Measurements from ENCODE around the gene SF1. TPM values are rescaled to one million over a fixed set of nuclear protein-coding genes. Genes with fewer than 3 reads are reported as not detected.

The SF1 gene, protein sequence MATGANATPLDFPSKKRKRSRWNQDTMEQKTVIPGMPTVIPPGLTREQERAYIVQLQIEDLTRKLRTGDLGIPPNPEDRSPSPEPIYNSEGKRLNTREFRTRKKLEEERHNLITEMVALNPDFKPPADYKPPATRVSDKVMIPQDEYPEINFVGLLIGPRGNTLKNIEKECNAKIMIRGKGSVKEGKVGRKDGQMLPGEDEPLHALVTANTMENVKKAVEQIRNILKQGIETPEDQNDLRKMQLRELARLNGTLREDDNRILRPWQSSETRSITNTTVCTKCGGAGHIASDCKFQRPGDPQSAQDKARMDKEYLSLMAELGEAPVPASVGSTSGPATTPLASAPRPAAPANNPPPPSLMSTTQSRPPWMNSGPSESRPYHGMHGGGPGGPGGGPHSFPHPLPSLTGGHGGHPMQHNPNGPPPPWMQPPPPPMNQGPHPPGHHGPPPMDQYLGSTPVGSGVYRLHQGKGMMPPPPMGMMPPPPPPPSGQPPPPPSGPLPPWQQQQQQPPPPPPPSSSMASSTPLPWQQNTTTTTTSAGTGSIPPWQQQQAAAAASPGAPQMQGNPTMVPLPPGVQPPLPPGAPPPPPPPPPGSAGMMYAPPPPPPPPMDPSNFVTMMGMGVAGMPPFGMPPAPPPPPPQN
- 72.2 and 125 TPM in 2 replicates for total RNA-seq

GRCh38 chr11:64778473-64779298 lies at the start of gene SF1:
Gene SF1, minus strand, starts transcription at chr11:64778542. Its CDS starts 150 bp downstream, at chr11:64778392.

GRCh38 chr11:64810271-64810890 lies 32.0 kb upstream of the SF1 start, which contains the start of gene MEN1:
Gene MEN1, minus strand, starts transcription at chr11:64810551. Its CDS starts 442 bp downstream, at chr11:64810109.

DNA sequence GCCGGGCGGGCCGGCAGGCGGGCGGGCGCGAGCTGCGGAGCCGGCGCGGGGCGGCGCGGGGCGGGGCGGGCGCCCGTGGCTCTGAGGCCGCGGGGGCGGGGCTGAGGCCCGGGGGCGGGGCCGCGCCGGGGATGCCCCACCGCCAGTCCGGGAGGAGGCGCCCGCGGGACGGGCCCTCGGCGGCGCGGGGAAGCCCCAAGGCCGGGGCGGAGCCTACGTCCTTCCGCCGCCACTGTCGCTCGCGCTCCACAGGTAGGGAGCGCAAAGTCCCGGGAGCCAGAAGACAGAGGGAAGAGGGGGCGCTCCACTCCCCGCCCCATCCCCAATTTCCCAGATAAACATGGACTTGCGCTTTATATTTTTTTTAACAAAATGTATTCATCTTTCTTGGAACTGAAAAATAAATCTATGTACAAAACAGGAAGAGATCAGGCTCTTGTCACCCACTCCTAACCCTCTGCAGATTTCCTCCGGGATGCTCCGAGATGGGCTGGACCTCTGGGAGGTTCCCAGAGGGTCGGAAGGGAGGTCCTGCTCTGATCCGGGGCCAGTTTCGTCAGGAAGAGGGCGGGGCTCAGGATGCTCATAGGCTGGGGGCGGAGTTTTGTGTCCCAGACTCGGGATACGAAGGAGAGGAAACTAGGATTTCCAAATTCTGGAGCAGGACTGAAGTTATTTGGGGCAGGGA lies 25.0 kb upstream of the SF1 start, which contains the start of gene MAP4K2:
Gene MAP4K2, minus strand, starts transcription at position 57 of the 688 bp plus-strand sequence. CDS start 65 bp downstream, outside the sequence.

DNA sequence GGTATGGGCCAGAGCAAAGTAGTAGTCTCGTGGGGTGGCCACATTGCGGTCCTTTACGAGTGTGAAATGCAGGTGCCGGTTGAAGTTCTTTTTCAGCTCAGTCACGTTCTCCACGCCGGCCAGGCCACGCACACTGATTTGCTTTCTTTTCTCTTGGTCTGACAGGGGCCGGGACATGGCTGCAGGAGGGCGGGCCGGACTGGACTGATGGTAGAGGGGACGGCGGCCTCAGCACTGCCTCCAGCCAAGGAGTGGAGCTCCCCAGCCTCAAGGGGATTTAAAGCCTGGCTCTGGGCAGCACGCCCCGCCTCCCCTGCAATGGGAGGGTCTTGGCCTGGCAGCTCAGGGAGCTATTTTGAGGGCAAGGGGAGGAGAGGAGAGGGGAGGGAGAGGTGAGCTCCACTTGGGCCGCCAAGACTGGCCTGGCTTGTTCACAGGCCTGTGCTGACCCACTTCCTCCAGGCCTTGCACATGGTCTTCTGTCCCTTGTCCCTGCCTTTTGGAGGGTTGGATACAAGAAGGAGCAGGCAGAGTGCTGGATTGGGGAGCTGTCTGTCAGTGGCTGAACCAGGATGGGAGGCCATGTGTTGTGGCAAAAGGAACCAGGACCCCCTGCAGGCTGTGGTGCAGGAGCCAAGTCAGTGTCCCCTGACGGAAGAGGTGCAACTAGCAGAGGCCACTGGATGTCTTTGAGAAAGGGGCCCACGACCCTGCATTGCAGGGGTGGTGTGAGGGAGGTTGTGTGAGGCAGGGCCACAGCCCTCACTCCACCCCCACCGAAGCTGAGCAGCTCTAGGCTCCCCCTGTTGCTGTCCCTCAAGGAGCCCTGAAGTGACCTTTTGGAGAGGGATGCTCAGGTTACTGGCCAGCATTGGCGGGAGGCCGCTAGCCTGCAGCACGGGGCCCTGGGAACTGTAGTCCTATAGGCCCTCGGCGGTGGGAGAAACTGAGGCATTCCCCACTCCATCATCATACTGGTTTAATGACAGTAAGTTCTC lies 18.3 kb downstream of the SF1 start, which contains the start of gene PYGM:
Gene PYGM, minus strand, starts transcription at position 253 of the 998 bp plus-strand sequence. Its CDS starts 76 bp downstream, at position 177.

GRCh38 chr11:64743591-64744543 lies 34.5 kb downstream of the SF1 start, which contains the start of gene RASGRP2:
Gene RASGRP2, minus strand, starts transcription at chr11:64744142. Its CDS starts 1,276 bp downstream, at chr11:64742866.

GRCh38 chr11:64723117-64723906 lies 55.0 kb downstream of the SF1 start, which contains the start of gene NRXN2:
Gene NRXN2, minus strand, starts transcription at chr11:64723197. Its CDS starts 9,498 bp downstream, at chr11:64713699.

Other genes with a start within 250 kb of the SF1 start
- gene SLC22A11, start 222.6 kb downstream of the SF1 start, total RNA-seq: 0.05 TPM in 1 of 2 replicates, not detected in the other
- not detected in 2 replicates for gene SLC22A12, start 187.3 kb downstream of the SF1 start, total RNA-seq
- 0.30 and 6.4 TPM in 2 replicates for gene NRXN2, start 55.3 kb downstream of the SF1 start, total RNA-seq
- gene RASGRP2, start 34.4 kb downstream of the SF1 start, total RNA-seq: 0.09 and 0.30 TPM in 2 replicates
- 0.60 and 1.2 TPM in 2 replicates for gene PYGM, start 18.6 kb downstream of the SF1 start, total RNA-seq
- gene MAP4K2, start 24.7 kb upstream of the SF1 start, total RNA-seq: 11.0 and 19.2 TPM in 2 replicates
- gene MEN1, start 32.0 kb upstream of the SF1 start, total RNA-seq: 13.4 and 34.0 TPM in 2 replicates
- gene CDC42BPG, start 66.1 kb upstream of the SF1 start, total RNA-seq: under 0.01 and 0.32 TPM in 2 replicates
- 40.4 and 211 TPM in 2 replicates for gene EHD1, start 100.1 kb upstream of the SF1 start, total RNA-seq
- gene ATG2A, start 138.7 kb upstream of the SF1 start, total RNA-seq: 12.5 and 14.9 TPM in 2 replicates
- gene PPP2R5B, start 146.1 kb upstream of the SF1 start, total RNA-seq: 16.0 and 21.0 TPM in 2 replicates
- gene GPHA2, start 157.4 kb upstream of the SF1 start, total RNA-seq: not detected in 2 replicates
- gene MAJIN, start 193.6 kb upstream of the SF1 start, total RNA-seq: under 0.01 TPM in 1 of 2 replicates, not detected in the other
- gene BATF2, start 218.4 kb upstream of the SF1 start, total RNA-seq: under 0.01 and 0.51 TPM in 2 replicates
- 73.7 and 76.6 TPM in 2 replicates for gene ARL2, start 235.6 kb upstream of the SF1 start, total RNA-seq
- gene SNX15, start 248.9 kb upstream of the SF1 start, total RNA-seq: 3.0 and 10.7 TPM in 2 replicates